Tongue (tissue), 3 donors: ENCODE data around the gene NAALADL1. TPM values are rescaled to one million over a fixed set of nuclear protein-coding genes. Genes with fewer than 3 reads are reported as not detected.
"Not testable (repeated sequence)": the region's sequence is repeated elsewhere in the genome, so short reads cannot be mapped to it uniquely, and the experiment has no call there.

ENCODE experiments used
- DNase-seq: peaks from one replicate; pipeline ENCODE4 v3.0.0-alpha.2; 2015
- small RNA-seq: library from RNA; depleted of rRNA; stranded (forward); fragments of <200 nt; gene quantifications from one replicate; pipeline ENCODE3, GENCODE V24; 2014; ENCODE audit warnings: low replicate concordance
- total RNA-seq: library from RNA; depleted of rRNA; stranded (reverse); fragments of >200 nt; gene quantifications from one replicate; pipeline ENCODE4 v1.2.3, GENCODE V29; 2014

NAALADL1 gene
- total RNA-seq, 1 donor from 2014 or later = 6.4 TPM

DNA sequence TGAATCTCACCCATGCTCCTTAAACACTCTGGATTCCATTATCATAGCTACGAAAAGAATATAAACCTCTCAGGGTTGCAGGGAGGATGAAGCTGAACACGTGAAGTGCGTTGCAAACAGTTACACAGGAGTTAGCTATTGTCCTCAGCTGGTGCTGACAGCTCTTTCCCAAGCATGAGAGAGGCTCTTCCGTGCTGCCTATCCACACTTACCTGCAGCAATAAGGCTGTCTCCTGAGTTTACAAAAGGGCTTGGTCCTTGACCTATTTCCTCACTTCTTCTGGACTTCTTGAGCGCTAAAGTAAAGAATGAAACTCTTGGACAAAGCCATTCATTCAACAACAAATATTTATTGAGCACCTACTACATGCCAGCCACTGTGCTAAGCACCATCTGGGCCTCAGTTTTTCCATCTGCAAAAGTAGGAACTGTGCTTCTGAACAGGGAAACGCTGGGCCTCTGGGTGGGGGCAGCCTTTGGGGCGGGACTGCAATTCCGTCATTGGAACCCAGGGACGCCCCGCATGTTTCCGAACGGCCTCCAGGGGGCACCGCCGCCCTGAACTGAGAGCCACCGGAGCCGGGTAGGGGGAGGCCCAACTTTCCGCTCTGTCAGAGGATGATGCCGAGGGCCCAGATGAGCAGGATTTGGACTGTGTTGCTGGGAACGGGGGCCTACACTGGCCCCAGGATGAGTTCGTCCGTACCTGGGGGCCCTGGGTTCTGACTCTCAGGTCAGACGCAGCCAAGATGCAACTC, 45.0 kb downstream of the NAALADL1 start:
- DNase-seq = peak; percentile 96

DNA sequence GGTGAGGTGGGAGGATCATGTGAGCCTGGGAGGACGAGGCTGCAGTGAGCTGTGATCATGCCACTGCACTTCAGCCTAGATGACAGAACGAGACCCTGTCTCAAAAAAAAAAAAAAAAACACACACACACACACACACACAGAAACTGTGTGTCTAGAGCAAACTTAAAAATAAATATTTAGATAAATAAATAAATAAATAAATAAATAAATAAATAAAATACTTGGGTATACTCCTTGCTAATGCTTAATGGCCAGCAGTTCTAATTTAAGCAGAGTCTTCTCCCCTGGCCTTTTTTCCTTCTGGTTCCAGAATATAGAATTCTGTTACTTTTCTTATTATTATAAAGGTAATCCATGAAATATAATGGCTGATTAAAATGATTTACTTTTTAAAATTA, 49.5 kb downstream of the NAALADL1 start:
- DNase-seq = no peak

DNA sequence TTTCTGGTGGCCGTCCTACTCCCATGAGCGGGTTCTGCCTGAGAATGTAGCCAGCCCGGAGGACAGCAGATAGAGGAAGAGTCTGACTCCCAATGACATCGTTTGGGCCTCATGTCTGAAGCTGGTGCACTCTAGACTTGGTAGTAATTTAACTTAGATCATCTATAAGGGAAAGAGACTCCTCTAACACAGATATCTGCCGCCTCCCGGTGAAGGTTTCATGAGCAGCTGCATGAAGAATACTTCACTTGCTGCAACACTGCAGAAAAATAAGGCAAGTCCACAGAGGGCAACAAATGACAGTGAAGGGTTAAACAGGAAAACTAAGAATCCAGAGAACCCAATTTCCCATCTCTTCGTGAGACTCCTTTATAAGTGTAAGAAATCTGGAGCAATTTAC, 50.3 kb downstream of the NAALADL1 start:
- no peak for DNase-seq

DNA sequence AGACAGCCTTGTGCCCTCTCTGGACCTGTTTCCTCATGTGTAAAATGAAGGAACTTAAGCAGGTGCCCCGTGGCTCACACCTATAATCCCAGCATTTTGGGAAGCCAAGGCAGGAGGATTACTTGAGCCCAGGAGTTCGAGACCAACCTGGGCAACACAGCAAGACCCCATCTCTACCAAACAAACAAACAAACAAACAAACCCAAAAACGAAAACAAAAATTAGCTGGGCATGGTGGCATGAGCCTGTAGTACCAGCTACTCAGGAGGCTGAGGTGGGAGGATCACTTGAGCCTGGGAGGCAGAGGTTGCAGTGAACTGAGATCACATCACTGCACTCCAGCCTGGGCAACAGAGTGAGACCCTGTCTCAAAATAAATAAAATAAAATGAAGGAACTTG, 54.4 kb downstream of the NAALADL1 start:
- not testable (repeated sequence) for DNase-seq

DNA sequence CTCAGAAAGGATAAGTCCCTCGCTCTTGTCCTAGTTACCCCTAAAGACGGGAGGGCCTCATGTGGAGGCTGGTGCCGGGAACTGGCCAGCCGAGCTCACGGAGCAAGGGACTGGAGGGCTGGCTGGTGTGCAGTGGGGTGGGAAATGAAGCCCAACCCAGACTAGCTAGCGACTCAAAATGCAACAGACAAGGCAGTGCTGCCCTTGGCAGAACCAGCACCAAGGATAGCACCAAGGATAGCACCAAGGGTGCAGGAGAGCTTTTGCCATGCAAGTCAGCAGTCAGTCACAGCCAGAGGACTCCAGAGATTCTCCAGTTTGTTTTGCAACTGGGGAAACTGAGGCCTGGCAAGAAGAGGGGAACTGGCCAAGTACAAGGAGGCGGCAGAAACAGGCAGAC, 55.1 kb downstream of the NAALADL1 start:
- DNase-seq = no peak

DNA sequence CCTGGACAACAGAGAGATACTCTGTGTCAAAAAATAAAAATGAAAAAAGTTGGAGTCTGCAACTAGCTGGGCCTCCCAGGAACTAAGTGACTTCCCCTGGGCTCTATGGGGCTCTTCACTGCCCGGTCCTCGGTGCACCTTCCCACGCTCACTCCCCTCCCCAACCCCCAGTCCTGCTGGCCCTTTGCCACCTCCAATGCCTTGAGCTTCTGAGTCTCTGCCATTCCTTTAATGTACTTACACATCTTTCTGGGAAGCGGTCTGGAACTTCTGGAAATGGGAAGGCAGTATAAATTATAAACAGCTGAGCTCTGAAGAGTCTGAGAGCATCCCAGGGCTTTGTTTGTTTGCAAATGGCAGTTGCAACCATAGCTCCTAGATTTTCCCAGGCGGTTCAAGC, 55.6 kb downstream of the NAALADL1 start:
- DNase-seq = peak; percentile 22

DNA sequence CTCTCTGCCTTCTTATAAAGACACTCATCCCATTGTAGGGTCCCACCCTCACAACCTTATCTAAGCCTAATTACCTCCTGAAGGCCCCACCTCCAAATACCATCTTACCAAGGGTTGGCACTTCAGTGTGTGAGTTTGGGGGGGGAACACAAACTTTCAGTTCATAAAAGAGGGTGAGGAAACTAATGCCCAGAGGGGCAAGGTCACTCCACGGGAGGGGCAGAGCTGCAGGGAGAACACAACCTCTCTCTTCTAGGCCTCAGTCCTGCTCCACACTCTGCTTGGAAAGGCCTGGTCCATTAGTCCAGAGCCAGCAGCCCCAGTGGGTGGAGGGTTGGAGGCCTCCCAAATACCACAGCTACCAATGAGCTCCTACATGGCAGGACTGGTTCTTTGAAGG, 58.9 kb downstream of the NAALADL1 start:
- no peak for DNase-seq

DNA sequence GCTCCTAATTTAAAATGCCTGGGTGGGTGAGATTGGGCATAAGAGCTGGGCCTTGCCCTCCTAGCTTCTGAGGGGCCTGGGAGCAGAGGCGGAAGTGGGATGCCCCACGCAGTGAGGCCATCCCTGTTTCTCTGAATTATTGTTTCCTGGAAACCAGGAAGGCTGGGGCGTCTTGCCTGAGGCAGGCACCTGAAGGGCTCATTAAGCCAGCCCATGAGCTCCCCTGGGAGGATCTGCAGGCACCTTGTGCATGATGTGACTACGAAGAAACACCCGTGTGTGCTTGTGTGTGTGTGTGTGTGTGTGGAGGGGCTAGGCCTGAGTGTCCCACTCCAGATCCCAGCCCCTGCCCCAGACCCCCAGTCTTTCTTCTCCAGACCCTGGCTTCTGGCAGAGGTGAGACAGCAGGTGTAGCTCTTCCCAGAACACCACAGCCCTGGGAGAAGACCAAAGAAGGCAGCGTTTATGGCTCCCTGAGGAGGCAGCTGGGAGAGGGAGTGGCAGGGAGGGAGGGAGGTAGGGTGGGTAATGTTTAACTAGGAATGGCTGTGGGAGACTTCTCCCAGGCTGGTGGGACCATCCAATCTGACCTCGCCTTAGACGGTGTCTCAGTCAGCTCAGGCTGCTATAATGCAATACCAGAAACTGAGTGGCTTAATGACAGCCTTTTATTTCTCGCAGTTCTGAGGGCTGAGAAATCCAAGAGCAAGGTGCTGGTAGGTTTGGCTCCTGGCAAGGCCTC, 59.5 kb downstream of the NAALADL1 start:
- no peak for DNase-seq

DNA sequence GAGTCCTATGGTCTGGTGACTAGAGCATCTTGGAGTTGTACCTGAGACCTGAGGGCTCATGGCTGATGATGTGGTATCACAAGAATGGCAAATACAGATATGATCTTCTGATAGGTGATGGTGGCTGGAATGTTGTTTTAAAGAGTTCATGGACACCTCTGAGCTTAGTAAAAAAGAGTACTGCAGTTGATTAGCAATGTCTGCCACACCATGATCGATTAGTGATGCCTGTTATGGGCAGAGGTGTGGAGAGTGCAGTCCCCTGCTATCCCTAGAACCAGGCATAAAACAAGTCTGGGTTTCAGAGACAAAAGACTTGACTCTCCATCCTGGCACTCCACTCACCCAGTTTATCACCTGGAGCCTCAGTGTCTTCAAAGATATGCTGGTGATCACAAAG, 60.2 kb downstream of the NAALADL1 start:
- DNase-seq = no peak

DNA sequence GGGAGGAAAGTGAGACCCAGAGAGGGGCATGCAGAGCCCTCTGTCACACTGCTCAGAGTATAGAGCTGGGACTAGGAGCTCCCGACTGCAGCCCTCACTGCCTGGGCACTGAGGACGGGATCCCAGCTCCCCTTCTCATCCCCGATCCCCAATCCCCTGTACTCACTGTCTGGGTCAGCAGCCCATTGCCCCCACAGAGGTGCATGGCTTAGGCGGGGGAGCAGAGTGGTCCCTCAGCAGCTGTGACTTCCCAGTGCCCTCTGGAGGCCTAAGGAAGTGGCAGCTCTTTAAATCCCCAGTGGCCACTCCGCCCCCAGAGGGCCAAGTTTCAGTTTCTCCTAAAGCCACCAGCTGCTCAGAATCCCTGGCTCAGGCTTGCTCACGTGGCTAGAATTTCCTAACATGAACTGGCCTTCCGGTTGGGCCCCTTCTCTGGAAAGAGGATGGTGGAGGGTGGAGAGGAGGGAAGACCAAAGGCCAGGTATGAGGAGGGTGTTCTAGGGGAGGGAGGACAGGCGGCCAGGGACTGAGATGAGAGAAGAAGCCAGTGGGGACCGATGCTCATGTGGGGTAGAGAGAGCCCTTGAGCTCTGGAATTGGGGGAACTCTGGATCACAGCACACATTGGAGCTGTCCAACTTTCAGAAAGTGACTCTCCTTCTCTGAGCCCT, 61.5 kb downstream of the NAALADL1 start, which contains the start of gene BATF2:
TSS of gene BATF2 (minus strand) at position 262 of the 671 bp plus-strand sequence. CDS start at position 205, 57 bp downstream.
- DNase-seq = peak; percentile 69

DNA sequence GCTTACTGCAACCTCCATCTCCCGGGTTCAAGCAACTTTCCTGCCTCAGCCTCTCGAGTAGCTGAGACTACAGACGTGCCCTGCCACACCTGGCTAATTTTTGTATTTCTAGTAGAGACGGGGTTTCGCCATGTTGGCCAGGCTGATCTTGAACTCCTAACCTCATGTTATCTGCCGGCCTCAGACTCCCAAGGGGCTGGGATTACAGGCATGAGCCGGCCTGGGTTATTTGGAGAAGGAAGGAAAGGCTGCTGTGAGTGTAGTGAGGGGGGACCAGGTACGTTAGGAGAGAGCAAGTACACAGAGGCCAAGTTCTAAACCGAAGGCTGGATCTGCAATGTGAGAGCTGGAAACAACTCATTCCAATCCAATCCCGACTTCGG, 62.0 kb downstream of the NAALADL1 start:
- DNase-seq = no peak

Small RNAs within 50 kb of the gene (small RNA-seq; reads per million reads assigned to genes)
- gene MIR6879 (not detected), gene SNX15 (not detected)

Other genes with a start within 250 kb of the NAALADL1 start
- gene MEN1, start 248.0 kb downstream of the NAALADL1 start, total RNA-seq = 16.1 TPM
- gene CDC42BPG, start 213.9 kb downstream of the NAALADL1 start, total RNA-seq = 5.7 TPM
- gene EHD1, start 179.9 kb downstream of the NAALADL1 start, total RNA-seq = 86.0 TPM
- 13.3 TPM for gene ATG2A, start 141.3 kb downstream of the NAALADL1 start, total RNA-seq
- 6.1 TPM for gene PPP2R5B, start 133.9 kb downstream of the NAALADL1 start, total RNA-seq
- gene GPHA2, start 122.7 kb downstream of the NAALADL1 start, total RNA-seq = not detected
- not detected for gene MAJIN, start 86.4 kb downstream of the NAALADL1 start, total RNA-seq
- gene BATF2, start 61.6 kb downstream of the NAALADL1 start, total RNA-seq = 0.21 TPM
- gene ARL2, start 44.4 kb downstream of the NAALADL1 start, total RNA-seq = 131 TPM
- 15.7 TPM for gene SNX15, start 31.1 kb downstream of the NAALADL1 start, total RNA-seq
- gene SAC3D1, start 17.3 kb downstream of the NAALADL1 start, total RNA-seq = 8.5 TPM
- gene CDCA5, start 25.5 kb upstream of the NAALADL1 start, total RNA-seq = 4.9 TPM
- gene ZFPL1, start 25.7 kb upstream of the NAALADL1 start, total RNA-seq = 25.5 TPM
- 311 TPM for gene VPS51, start 37.7 kb upstream of the NAALADL1 start, total RNA-seq
- gene TM7SF2, start 53.3 kb upstream of the NAALADL1 start, total RNA-seq = 13.2 TPM
- 3.5 TPM for gene ZNHIT2, start 59.1 kb upstream of the NAALADL1 start, total RNA-seq
- gene FAU, start 63.6 kb upstream of the NAALADL1 start, total RNA-seq = 265 TPM
- gene MRPL49, start 63.8 kb upstream of the NAALADL1 start, total RNA-seq = 38.1 TPM
- gene SYVN1, start 76.0 kb upstream of the NAALADL1 start, total RNA-seq = 16.4 TPM
- gene SPDYC, start 111.7 kb upstream of the NAALADL1 start, total RNA-seq = not detected
- 144 TPM for gene CAPN1, start 123.4 kb upstream of the NAALADL1 start, total RNA-seq
- 10.3 TPM for gene POLA2, start 203.4 kb upstream of the NAALADL1 start, total RNA-seq